HEK293T (cell line): ENCODE data around the gene GHITM.

Source experiments
- ARNT ChIP-seq: fragments of 450-650 bp; IDR thresholded peaks from 2 replicates; pipeline ENCODE4 v1.6.1; 2017; ENCODE audit warnings: mild to moderate bottlenecking
- HDGF ChIP-seq: fragments of 450-650 bp; IDR thresholded peaks from 2 replicates; pipeline ENCODE4 v1.6.1; 2017; ENCODE audit warnings: antibody characterized with exemption, borderline replicate concordance
- SUZ12 ChIP-seq: fragments of 450-650 bp; IDR thresholded peaks from 2 replicates; pipeline ENCODE4 v1.6.1; 2016; ENCODE audit warnings: mild to moderate bottlenecking

DNA sequence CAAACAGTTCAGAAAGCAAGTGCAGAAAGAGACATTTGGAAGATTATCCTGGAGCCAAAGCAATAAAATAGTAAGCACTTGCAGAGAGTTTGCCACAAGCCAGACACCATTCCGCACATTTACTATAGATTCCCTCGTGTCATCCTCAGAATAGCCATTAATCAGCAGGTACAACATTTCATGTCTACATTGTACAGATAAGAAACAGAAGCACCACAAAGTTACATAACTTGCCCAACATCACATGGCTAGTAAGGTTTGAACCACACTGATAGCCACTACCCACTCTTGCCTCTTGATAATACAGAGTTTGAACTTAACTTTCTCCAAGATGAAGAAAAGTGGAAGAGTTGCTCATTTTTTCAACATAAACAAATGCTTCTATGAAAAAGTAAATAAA is 40.6 kb upstream of the GHITM start:
- TF ChIP-seq ARNT (no peak), HDGF (no peak), SUZ12 (no peak)
